ENCODE data around the gene RITA1. TPM values are rescaled to one million over a fixed set of nuclear protein-coding genes. Genes with fewer than 3 reads are reported as not detected.

Gene RITA1
- total RNA-seq, 2 donors from 2014 or later: 19.6 to 27.3 TPM

- Mint-ChIP-seq H3K27me3 (peaks cover 4 to 6% of the 10 kb centered on the region in 2 donors), H3K4me1 (ENCODE audit: low read depth in 2 of 2) (peaks cover 0 to 3% of the 10 kb centered on the region in 2 donors), H3K4me3 (no peak overlapping the region), H3K36me3 (no peaks in the 10 kb centered on the region), H3K27ac (no peak overlapping the region), H3K9me3 (no peaks in the 10 kb centered on the region)
- DNase-seq (ENCODE audit: low spot score) (no peak), ATAC-seq (no peak)
Observed at GRCh38 chr12:113145720-113146551, 39.6 kb upstream of the RITA1 start.

DNA sequence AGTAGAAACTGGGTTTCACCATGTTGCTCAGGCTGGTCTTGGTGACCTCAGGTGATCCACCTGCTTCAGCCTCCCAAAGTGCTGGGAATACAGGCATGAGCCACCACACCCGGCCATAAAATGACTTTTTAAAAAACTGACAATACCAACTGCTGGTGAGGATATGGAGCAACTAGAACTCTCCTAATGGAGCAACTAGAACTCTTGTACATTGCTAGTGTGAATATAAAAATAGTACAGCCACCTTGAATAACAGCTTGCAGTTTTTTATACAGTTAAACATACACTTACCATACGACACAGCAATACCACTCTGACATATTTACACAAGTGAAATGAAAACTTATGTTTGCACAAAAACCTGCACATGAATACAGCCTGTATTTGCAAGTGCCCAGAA lies 38.5 kb upstream of the RITA1 start:
- Mint-ChIP-seq H3K27me3 (peaks cover 8 to 9% of the 10 kb centered on the region in 2 donors), H3K9me3 (no peaks in the 10 kb centered on the region), H3K4me1 (ENCODE audit: low read depth in 2 of 2) (peaks cover 2 to 4% of the 10 kb centered on the region in 2 donors), H3K36me3 (no peaks in the 10 kb centered on the region), H3K4me3 (no peak overlapping the region), H3K27ac (no peak overlapping the region)
- ATAC-seq: no peak
- DNase-seq (ENCODE audit: low spot score): no peak

DNA sequence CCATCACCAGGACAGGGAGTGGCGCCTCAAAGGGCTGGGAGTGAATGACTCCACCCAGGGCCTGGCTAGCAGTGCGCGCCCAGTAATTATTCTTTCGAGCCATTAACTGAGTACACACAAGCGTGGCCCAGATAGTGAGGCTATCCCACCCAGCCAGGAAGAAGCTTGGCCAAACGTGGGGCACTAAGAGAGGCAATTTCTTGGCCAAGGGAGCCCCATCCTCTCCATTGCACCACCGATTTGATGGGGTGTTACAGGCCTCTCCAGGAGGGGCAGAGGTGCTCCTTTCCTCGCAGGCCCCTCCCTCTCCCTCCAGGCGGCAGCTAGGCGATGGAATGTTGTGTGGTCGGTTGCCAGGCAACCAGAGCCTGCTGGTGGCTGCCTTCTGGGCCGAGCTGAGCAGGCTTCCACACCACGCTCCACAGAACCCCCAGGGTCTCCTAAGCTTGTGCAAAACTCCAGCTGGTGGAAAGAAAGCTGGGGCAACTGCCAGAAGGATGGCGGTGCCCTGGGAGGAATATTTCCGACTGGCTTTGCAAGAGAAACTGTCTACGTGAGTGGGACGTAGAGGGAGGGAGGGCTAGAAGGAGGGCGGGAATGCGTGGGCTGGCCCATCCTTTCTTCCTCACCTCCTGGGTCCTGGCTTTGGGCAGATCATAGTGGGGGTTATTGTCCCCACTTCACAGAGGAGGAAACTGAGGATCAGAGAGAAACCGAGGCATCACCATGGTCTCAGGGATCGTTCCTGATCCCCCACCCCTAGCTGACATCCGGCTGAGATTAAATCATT lies 36.0 kb upstream of the RITA1 start, which contains the start of gene CFAP73:
TSS of gene CFAP73 (plus strand) at position 364 of the 790 bp plus-strand sequence. CDS start at position 498, 134 bp downstream.
- Mint-ChIP-seq H3K4me3 (no peak within 1 kb of the TSS), H3K9me3 (no peaks in the 10 kb centered on the region), H3K27ac (no peak within 1 kb of the TSS), H3K36me3 (no peaks in the 10 kb centered on the region), H3K4me1 (ENCODE audit: low read depth in 2 of 2) (peaks cover 13 to 14% of the 10 kb centered on the region in 2 donors), H3K27me3 (peaks cover 15 to 18% of the 10 kb centered on the region in 2 donors)
- ATAC-seq (no peak), DNase-seq (ENCODE audit: low spot score) (no peak)

GRCh38 chr12:113151655-113152054 lies 33.9 kb upstream of the RITA1 start:
- Mint-ChIP-seq H3K36me3 (no peaks in the 10 kb centered on the region), H3K27me3 (peaks cover 15 to 20% of the 10 kb centered on the region in 2 donors), H3K9me3 (no peaks in the 10 kb centered on the region), H3K4me3 (peak overlapping the region; percentile 72), H3K4me1 (ENCODE audit: low read depth in 2 of 2) (peaks cover 13 to 16% of the 10 kb centered on the region in 2 donors), H3K27ac (no peak overlapping the region)
- ATAC-seq (no peak), DNase-seq (ENCODE audit: low spot score) (no peak)

GRCh38 chr12:113152196-113152834 lies 33.2 kb upstream of the RITA1 start:
- H3K4me1 Mint-ChIP-seq (ENCODE audit: low read depth in 2 of 2): peaks cover 13 to 20% of the 10 kb centered on the region in 2 donors
- no peak for ATAC-seq
- no peaks in the 10 kb centered on the region for H3K9me3 Mint-ChIP-seq
- no peaks in the 10 kb centered on the region for H3K36me3 Mint-ChIP-seq
- peak overlapping the region; percentile 72 for H3K4me3 Mint-ChIP-seq
- H3K27ac Mint-ChIP-seq: peak overlapping the region in 1 of 2 donors; percentile 13
- DNase-seq (ENCODE audit: low spot score): no peak
- peaks cover 15 to 20% of the 10 kb centered on the region in 2 donors for H3K27me3 Mint-ChIP-seq

DNA sequence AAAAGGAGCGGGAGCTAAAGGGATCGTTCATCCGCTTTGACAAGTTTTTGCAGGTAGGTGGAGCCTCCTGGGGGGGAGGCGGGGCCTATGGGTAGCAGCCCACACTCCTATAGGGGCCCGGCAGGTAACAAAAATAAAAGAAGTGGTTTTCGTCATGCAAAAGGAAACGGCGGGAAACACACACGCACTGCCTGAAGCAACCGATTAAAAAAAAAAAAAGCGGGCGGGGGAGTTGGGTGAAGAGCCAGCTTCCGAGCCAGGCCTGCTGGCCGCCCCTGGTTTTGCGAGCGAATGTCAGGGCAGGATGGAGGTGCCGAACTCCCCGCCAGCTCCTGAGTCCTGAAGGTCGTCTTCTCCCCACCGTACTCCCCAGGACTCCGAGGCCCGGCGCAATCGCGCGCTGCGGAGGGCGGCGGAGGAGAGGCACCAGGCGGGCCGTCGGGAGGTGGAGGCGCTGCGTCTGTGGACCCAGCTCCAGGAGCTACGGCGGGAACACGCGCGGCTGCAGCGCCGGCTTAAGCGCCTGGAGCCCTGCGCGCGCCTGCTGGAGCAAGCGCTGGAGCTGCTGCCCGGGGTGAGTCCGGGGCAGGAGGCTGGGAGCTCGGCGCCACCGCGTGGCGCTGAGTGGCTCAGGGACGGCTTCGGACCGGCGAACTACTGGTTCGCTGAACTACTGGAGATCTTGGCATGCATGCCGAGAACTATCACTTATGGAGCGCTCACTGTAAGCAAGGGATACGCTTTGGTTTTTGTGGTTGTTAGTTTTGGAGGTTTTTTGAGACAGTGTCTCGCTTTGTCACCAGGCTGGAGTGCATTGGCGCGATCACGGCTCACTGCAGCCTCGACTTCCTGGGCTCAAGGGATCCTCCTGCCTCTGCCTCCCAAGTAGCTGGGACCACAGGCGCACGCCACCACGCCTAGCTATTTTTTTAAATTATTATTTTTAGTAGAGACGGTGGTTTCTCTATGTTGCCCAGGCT lies 32.4 kb upstream of the RITA1 start:
- ATAC-seq (peak; percentile 68 to 71), DNase-seq (ENCODE audit: low spot score) (no peak)
- Mint-ChIP-seq H3K9me3 (no peaks in the 10 kb centered on the region), H3K36me3 (no peaks in the 10 kb centered on the region), H3K4me3 (peak overlapping the region; percentile 72), H3K4me1 (ENCODE audit: low read depth in 2 of 2) (peaks cover 13 to 20% of the 10 kb centered on the region in 2 donors), H3K27me3 (peaks cover 15 to 20% of the 10 kb centered on the region in 2 donors), H3K27ac (no peak overlapping the region)

DNA sequence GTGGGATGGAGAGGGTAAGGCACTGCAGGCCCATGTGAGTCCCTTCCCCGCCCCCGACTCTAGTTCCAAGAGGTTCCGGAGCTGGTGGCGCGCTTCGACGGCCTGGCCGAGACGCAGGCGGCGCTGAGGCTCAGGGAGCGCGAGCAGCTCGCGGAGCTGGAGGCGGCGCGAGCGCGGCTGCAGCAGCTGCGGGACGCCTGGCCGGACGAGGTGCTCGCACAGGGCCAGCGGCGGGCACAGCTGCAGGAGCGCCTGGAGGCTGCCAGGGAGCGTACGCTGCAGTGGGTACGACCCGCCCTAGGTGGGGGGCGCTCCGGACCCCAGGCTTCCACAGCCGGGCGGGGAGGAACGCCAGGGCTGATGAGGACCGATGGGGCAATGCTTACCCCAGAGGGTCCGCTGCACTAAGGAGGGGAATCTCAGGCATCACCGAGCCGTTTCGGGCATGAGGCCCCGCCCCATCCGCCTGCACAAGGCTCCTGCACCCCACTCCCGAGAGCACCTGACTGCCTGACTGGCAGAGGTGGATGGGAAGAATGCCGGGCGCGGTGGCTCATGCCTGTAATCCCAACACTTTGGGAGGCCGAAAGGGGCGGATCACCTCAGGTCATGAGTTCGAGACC lies 31.1 kb upstream of the RITA1 start:
- Mint-ChIP-seq H3K4me1 (ENCODE audit: low read depth in 2 of 2) (peaks cover 13 to 20% of the 10 kb centered on the region in 2 donors), H3K4me3 (no peak overlapping the region), H3K27ac (no peak overlapping the region), H3K27me3 (peaks cover 15 to 20% of the 10 kb centered on the region in 2 donors), H3K36me3 (peaks cover 4% of the 10 kb centered on the region), H3K9me3 (no peaks in the 10 kb centered on the region)
- ATAC-seq: peak in 1 of 2 donors; percentile 15
- DNase-seq (ENCODE audit: low spot score): no peak

DNA sequence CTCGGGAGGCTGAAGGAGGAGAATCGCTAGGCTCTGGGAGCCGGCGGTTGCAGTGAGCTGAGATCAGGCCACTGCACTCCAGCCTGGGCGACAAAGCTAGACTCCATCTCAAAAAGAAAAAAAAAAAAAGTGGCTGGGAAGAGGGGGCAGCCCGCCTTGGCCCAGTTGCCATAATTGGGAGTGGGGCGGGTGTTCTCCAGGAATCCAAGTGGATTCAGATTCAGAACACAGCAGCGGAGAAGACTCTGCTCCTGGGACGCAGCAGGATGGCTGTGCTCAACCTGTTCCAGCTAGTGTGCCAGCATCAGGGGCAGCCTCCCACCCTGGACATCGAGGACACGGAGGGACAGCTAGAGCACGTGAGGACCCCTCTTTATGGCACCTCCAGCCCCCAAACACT lies 30.5 kb upstream of the RITA1 start:
- ATAC-seq (no peak), DNase-seq (ENCODE audit: low spot score) (no peak)
- no peak overlapping the region for H3K4me3 Mint-ChIP-seq
- peaks cover 15 to 20% of the 10 kb centered on the region in 2 donors for H3K27me3 Mint-ChIP-seq
- no peaks in the 10 kb centered on the region for H3K9me3 Mint-ChIP-seq
- H3K36me3 Mint-ChIP-seq: peaks cover 5% of the 10 kb centered on the region
- H3K4me1 Mint-ChIP-seq (ENCODE audit: low read depth in 2 of 2): peaks cover 13 to 20% of the 10 kb centered on the region in 2 donors
- no peak overlapping the region for H3K27ac Mint-ChIP-seq

- no peak overlapping the region for H3K4me3 Mint-ChIP-seq
- no peak for ATAC-seq
- peaks cover 13 to 17% of the 10 kb centered on the region in 2 donors for H3K4me1 Mint-ChIP-seq (ENCODE audit: low read depth in 2 of 2)
- no peaks in the 10 kb centered on the region for H3K9me3 Mint-ChIP-seq
- peaks cover 5% of the 10 kb centered on the region for H3K36me3 Mint-ChIP-seq
- H3K27ac Mint-ChIP-seq: no peak overlapping the region
- H3K27me3 Mint-ChIP-seq: peaks cover 12 to 17% of the 10 kb centered on the region in 2 donors
- DNase-seq (ENCODE audit: low spot score): no peak
Observed at GRCh38 chr12:113155646-113156045, 29.9 kb upstream of the RITA1 start.

DNA sequence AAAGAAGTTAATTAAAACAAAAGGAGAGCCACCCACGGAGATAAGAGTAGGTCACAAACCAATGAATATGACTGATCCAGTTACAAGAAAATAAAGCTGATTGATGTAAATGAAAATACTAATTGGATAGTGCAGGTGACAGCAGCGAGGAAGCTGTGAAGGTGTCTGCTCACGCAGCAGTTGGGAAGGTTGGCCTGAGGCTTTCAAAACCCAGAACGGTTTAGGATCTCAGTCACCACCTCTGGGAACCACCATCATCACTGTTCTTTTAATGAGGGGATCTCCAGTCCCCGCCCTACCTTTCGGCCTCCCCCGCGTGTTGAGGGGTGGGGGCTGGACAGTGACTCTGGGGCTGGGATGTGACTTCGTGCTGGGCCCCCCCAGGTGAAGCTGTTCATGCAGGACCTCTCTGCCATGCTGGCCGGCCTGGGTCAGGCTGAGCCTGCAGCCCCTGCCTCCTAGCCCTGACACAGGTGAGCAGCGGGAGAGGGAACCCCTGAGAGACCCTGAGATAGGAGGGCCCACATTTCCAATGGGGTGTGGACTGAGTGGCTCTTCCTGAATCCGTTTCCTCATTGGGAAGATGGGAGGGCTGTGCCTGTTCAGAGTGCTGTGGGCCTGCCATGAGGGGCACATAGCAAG lies 28.2 kb upstream of the RITA1 start:
- DNase-seq (ENCODE audit: low spot score) (no peak), ATAC-seq (no peak)
- Mint-ChIP-seq H3K4me1 (ENCODE audit: low read depth in 2 of 2) (peaks cover 7 to 14% of the 10 kb centered on the region in 2 donors), H3K4me3 (no peak overlapping the region), H3K36me3 (peaks cover 5% of the 10 kb centered on the region), H3K27me3 (peaks cover 3 to 8% of the 10 kb centered on the region in 2 donors), H3K27ac (no peak overlapping the region), H3K9me3 (no peaks in the 10 kb centered on the region)

DNA sequence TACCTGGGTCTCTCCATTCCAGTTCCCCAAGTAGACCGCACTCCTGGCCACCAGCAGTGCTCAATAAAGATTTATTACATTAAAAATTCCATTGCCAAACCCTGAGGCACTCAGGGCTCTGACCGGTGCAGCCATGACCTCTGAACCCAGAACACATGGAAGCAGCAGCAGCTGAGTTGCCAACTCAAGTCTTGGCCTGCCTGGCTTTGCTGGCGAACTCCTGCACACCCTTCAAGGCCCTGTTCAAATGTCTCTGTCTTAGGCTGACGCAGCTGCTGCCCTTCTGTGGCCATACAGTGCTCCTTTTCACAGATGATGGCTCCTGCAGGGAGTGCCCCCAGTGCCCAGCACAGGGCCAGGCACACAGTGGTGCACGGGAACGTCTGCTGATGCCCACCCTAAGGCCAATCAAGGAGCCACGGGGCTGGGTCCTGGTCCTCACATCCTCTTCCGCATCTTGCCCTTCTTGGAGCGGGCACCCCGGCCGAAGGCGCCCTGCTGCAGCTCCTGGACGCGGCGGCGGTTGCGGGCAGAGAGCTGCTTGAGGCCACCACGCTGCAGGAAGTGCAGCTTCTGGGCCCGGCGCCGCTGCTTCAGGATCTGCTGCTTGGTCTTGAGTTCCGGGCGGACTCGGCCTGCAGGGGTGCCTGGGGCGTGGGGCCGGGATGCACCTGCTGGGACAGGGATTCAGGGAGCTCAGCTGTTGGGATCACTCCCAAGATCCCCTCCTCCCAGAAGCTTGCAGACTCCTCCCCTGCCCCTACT lies 26.9 kb upstream of the RITA1 start:
- H3K27me3 Mint-ChIP-seq: peaks cover 0 to 2% of the 10 kb centered on the region in 2 donors
- H3K9me3 Mint-ChIP-seq: no peaks in the 10 kb centered on the region
- no peak for DNase-seq (ENCODE audit: low spot score)
- no peak for ATAC-seq
- no peak overlapping the region for H3K4me3 Mint-ChIP-seq
- H3K4me1 Mint-ChIP-seq (ENCODE audit: low read depth in 2 of 2): peaks cover 0 to 8% of the 10 kb centered on the region in 2 donors
- H3K36me3 Mint-ChIP-seq: peaks cover 5% of the 10 kb centered on the region
- H3K27ac Mint-ChIP-seq: no peak overlapping the region

Measured in natural killer cell treated with Interleukin-12 subunit alpha and Interleukin-12 subunit beta and Interleukin-15 and Interleukin-18, amount 100 ng/mL, for 72 hours (primary cell).